WI38 (cell line): ENCODE results near the gene PAN3.

ENCODE experiments used
- H3K4me3 ChIP-seq: 2 replicates; pipeline ENCODE4 v1.5.1; 2011; ENCODE audit warnings: low read depth, mild to moderate bottlenecking, control low read depth, low read length
- CTCF ChIP-seq: IDR thresholded peaks from 2 replicates; pipeline ENCODE4 v1.5.1; 2012; ENCODE audit warnings: low read depth, mild to moderate bottlenecking, control low read depth, low read length

The PAN3 gene, protein sequence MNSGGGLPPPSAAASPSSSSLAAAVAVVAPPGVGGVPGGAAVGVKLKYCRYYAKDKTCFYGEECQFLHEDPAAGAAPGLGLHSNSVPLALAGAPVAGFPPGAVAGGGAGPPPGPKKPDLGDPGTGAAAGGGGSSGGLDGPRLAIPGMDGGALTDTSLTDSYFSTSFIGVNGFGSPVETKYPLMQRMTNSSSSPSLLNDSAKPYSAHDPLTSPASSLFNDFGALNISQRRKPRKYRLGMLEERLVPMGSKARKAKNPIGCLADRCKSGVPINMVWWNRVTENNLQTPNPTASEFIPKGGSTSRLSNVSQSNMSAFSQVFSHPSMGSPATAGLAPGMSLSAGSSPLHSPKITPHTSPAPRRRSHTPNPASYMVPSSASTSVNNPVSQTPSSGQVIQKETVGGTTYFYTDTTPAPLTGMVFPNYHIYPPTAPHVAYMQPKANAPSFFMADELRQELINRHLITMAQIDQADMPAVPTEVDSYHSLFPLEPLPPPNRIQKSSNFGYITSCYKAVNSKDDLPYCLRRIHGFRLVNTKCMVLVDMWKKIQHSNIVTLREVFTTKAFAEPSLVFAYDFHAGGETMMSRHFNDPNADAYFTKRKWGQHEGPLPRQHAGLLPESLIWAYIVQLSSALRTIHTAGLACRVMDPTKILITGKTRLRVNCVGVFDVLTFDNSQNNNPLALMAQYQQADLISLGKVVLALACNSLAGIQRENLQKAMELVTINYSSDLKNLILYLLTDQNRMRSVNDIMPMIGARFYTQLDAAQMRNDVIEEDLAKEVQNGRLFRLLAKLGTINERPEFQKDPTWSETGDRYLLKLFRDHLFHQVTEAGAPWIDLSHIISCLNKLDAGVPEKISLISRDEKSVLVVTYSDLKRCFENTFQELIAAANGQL

DNA sequence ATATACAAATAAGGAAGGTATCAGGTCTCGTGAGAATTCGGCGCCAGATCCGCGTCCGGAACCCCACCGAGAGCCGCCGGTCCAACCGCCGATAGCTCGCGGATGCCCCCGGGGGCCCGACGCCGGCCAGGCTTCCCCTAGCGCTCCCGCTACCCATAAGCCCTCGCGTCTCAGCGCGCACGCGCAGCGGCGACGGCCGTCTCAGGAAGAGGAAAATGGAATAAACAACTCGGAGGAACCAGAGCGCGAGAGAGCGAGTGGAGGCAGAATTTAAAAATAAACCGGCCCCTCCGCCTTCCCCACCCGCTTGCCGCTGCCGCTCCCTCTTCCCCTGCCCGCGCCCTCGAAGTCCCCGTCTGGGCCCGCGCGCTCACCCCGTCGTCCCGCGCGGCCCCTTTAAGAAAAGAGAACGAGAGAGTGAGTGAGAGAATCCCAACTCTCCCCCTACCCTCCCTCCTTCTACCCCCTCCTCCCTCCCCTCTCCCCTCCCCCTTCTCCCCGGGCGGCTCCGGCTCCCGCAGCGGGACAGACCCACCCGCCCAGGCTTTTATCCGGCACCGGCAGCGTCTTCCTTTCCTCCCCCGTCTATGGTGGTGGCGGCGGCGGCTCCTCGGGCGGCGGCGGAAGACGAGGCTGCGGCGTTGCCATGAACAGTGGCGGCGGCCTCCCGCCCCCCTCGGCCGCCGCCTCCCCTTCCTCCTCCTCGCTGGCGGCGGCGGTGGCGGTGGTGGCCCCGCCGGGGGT is at the start of gene PAN3:
TSS of gene PAN3 (plus strand) at position 534 of the 744 bp plus-strand sequence. CDS start at position 647, 113 bp downstream.
- H3K4me3 ChIP-seq, result peak within 1 kb of the TSS; percentile 92
- TF ChIP-seq CTCF, result no peak

GRCh38 chr13:28089065-28089464 is 49.3 kb upstream of the PAN3 start:
- TF ChIP-seq CTCF, result no peak
- H3K4me3 ChIP-seq, result no peak overlapping the region

GRCh38 chr13:28092431-28092830 is 45.9 kb upstream of the PAN3 start:
- TF ChIP-seq CTCF, result no peak

GRCh38 chr13:28093881-28094280 is 44.5 kb upstream of the PAN3 start:
- H3K4me3 ChIP-seq, result no peak overlapping the region
- TF ChIP-seq CTCF, result no peak

More at GRCh38 chr13:28092431-28092830, 45.9 kb upstream of the PAN3 start:
- H3K4me3 ChIP-seq, result no peak overlapping the region

DNA sequence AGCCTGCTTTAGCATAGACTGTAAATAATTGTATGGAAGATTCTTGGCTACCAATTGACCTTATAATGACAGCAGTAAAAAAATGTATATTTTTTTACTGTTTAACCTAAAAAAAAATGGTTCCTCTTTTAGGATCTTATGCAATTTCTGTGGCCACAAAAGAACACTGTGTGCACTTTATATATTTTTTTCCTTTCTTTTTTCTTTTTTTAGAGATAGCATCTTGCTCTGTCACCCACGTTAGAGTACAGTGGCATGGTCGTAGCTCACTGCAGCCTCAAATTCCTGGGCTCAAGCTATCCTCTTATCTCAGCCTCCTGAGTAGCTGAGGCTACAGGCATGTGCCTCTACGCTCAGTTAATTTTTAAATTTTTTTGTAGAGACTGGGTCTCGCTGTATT is 44.0 kb upstream of the PAN3 start:
- TF ChIP-seq CTCF, result no peak
- H3K4me3 ChIP-seq, result no peak overlapping the region

GRCh38 chr13:28097503-28097902 is 40.8 kb upstream of the PAN3 start:
- no peak overlapping the region for H3K4me3 ChIP-seq
- no peak for TF ChIP-seq CTCF
